WTC11 (cell line): ENCODE data around the gene MYMX. TPM values are rescaled to one million over a fixed set of nuclear protein-coding genes. Genes with fewer than 3 reads are reported as not detected.

Experiments used
- ATAC-seq: fragments of 200-7000 bp; cut with Tn5 transposase; 2 replicates; pipeline ENCODE4 v1.10.0; 2021; ENCODE audit warnings: mild to moderate bottlenecking, moderate library complexity
- CTCF ChIA-PET: fragments of 300-600 bp; sonication (Branson Sonifier 250); formaldehyde crosslinking; loops from one replicate; lab custom pipeline; 2021; ENCODE audit warnings: antibody characterized with exemption; lab: Charles Lee
- POLR2A ChIA-PET: fragments of 350-600 bp; sonication (Branson Sonifier 250); formaldehyde crosslinking; loops from one replicate; lab custom pipeline; 2021; ENCODE audit warnings: antibody characterized with exemption; lab: Charles Lee
- DNase-seq: peaks from one replicate; pipeline ENCODE4 v3.0.0; 2021; ENCODE audit warnings: low spot score
- H3K27ac Mint-ChIP-seq: 2 replicates; pipeline ENCODE4 v1.8.0; 2021; ENCODE audit warnings: mixed read lengths
- H3K27me3 Mint-ChIP-seq: 2 replicates; pipeline ENCODE4 v1.8.0; 2021; ENCODE audit warnings: low read depth, mild to moderate bottlenecking, moderate library complexity, mixed read lengths
- H3K36me3 Mint-ChIP-seq: 2 replicates; pipeline ENCODE4 v1.8.0; 2021; ENCODE audit warnings: mixed read lengths
- H3K4me1 Mint-ChIP-seq: 2 replicates; pipeline ENCODE4 v1.8.0; 2022; ENCODE audit warnings: mixed read lengths
- H3K4me3 Mint-ChIP-seq: 2 replicates; pipeline ENCODE4 v1.8.0; 2021; ENCODE audit warnings: mild to moderate bottlenecking, moderate library complexity, mixed read lengths
- H3K9me3 Mint-ChIP-seq: 2 replicates; pipeline ENCODE4 v1.8.0; 2021; ENCODE audit warnings: mixed read lengths
- ATF1 ChIP-seq: sonication (generic); formaldehyde crosslinking; IDR thresholded peaks from 2 replicates; pipeline ENCODE4 v1.8.1; 2023; ENCODE audit warnings: mild to moderate bottlenecking, moderate library complexity, missing genetic modification reagents
- CREB1 ChIP-seq: sonication (generic); formaldehyde crosslinking; IDR thresholded peaks from 2 replicates; pipeline ENCODE4 v1.8.0; 2023; ENCODE audit warnings: mild to moderate bottlenecking, missing genetic modification reagents
- CREM ChIP-seq: sonication (generic); formaldehyde crosslinking; IDR thresholded peaks from 2 replicates; pipeline ENCODE4 v1.8.1; 2022; ENCODE audit warnings: mild to moderate bottlenecking, missing genetic modification reagents, moderate library complexity
- ESRRA ChIP-seq: sonication (generic); formaldehyde crosslinking; IDR thresholded peaks from 2 replicates; pipeline ENCODE4 v1.8.1; 2022; ENCODE audit warnings: mild to moderate bottlenecking, missing genetic modification reagents, borderline replicate concordance
- ETV6 ChIP-seq: sonication (generic); formaldehyde crosslinking; IDR thresholded peaks from 2 replicates; pipeline ENCODE4 v1.8.1; 2022; ENCODE audit warnings: mild to moderate bottlenecking, missing genetic modification reagents
- FOXP1 ChIP-seq: sonication (generic); formaldehyde crosslinking; IDR thresholded peaks from 2 replicates; pipeline ENCODE4 v1.8.0; 2022; ENCODE audit warnings: missing genetic modification reagents, mild to moderate bottlenecking, moderate library complexity, borderline replicate concordance
- GTF2I ChIP-seq: fragments of 250-450 bp; sonication (Bioruptor Pico); conservative IDR thresholded peaks from 2 replicates; pipeline ENCODE4 v1.4.0; 2021; ENCODE audit warnings: mild to moderate bottlenecking
- HMGA2 ChIP-seq: fragments of 250-450 bp; sonication (Bioruptor Pico); IDR thresholded peaks from 2 replicates; pipeline ENCODE4 v1.4.0; 2021; ENCODE audit warnings: mild to moderate bottlenecking, moderate library complexity
- MLX ChIP-seq: sonication (generic); formaldehyde crosslinking; IDR thresholded peaks from 2 replicates; pipeline ENCODE4 v1.8.1; 2023; ENCODE audit warnings: mild to moderate bottlenecking, missing genetic modification reagents, moderate library complexity
- MYBL2 ChIP-seq: sonication (generic); formaldehyde crosslinking; IDR thresholded peaks from 2 replicates; pipeline ENCODE4 v1.8.1; 2023; ENCODE audit warnings: mild to moderate bottlenecking, moderate library complexity, missing genetic modification reagents
- NR3C1 ChIP-seq: sonication (generic); formaldehyde crosslinking; conservative IDR thresholded peaks from 2 replicates; pipeline ENCODE4 v1.8.1; 2023; ENCODE audit warnings: low read depth, mild to moderate bottlenecking, missing genetic modification reagents
- RORB ChIP-seq: fragments of 250-450 bp; sonication (Bioruptor Pico); IDR thresholded peaks from 2 replicates; pipeline ENCODE4 v1.9.0; 2021; ENCODE audit warnings: mild to moderate bottlenecking
- ZBTB43 ChIP-seq: sonication (generic); formaldehyde crosslinking; IDR thresholded peaks from 2 replicates; pipeline ENCODE4 v1.8.1; 2023; ENCODE audit warnings: mild to moderate bottlenecking, missing genetic modification reagents
- ZNF121 ChIP-seq: sonication (generic); formaldehyde crosslinking; IDR thresholded peaks from 2 replicates; pipeline ENCODE4 v1.8.0; 2023; ENCODE audit warnings: missing genetic modification reagents
- ZNF425 ChIP-seq: fragments of 250-450 bp; sonication (Bioruptor Pico); conservative IDR thresholded peaks from 2 replicates; pipeline ENCODE4 v1.9.0; 2021; ENCODE audit warnings: mild to moderate bottlenecking
- ZNF532 ChIP-seq: fragments of 250-450 bp; sonication (Bioruptor Pico); IDR thresholded peaks from 2 replicates; pipeline ENCODE4 v1.9.0; 2021; ENCODE audit warnings: mild to moderate bottlenecking, borderline replicate concordance
- ZSCAN18 ChIP-seq: fragments of 250-450 bp; sonication (Bioruptor Pico); IDR thresholded peaks from 2 replicates; pipeline ENCODE4 v2.1.2; 2022; ENCODE audit warnings: mild to moderate bottlenecking, moderate library complexity
- total RNA-seq: library from RNA; stranded (reverse); gene quantifications from 3 replicates; pipeline ENCODE4 v1.2.3, GENCODE V29; 2021

Gene MYMX
- total RNA-seq, 1 experiment from 2014 or later, result 3.9 TPM

- Mint-ChIP-seq H3K36me3 (peaks cover 4% of the 10 kb centered on the region; the same call in 1 of the 2 replicates), H3K27me3 (peaks cover 5% of the 10 kb centered on the region; the same call in 1 of the 2 replicates), H3K4me1 (peaks cover 24% of the 10 kb centered on the region), H3K4me3 (no peak overlapping the region), H3K27ac (no peak overlapping the region), H3K9me3 (peaks cover 8% of the 10 kb centered on the region)
- ATAC-seq, result no peak
- TF ChIP-seq MYBL2 (CRISPR knock-in tag) (no peak), RORB (CRISPR knock-in tag) (no peak), HMGA2 (no peak), NR3C1 (no peak), ETV6 (CRISPR knock-in tag) (no peak), ATF1 (CRISPR knock-in tag) (no peak), MLX (CRISPR knock-in tag) (no peak), ZNF121 (CRISPR knock-in tag) (no peak), GTF2I (CRISPR knock-in tag) (no peak), FOXP1 (no peak), CREM (CRISPR knock-in tag) (no peak), ESRRA (no peak), ZBTB43 (CRISPR knock-in tag) (no peak), ZNF425 (CRISPR knock-in tag) (no peak), ZNF532 (CRISPR knock-in tag) (no peak), ZSCAN18 (CRISPR knock-in tag) (no peak), CREB1 (CRISPR knock-in tag) (no peak)
- no peak for DNase-seq
- ChIA-PET CTCF (interaction anchor here (0.6 to 2.7 kb wide), 6 partner anchors 32 to 143 kb away, joined by 3 to 14 read pairs (median 6); partner anchors contain the start of gene AARS2), POLR2A (interaction anchor here (1.0 kb wide), 1 partner anchor 49 kb away, joined by 4 read pairs; no protein-coding TSS in a partner anchor)
Measured at GRCh38 chr6:44169886-44170570, 46.7 kb upstream of the MYMX start.
